ENCODE data around the gene PRODH2. TPM values are rescaled to one million over a fixed set of nuclear protein-coding genes. Genes with fewer than 3 reads are reported as not detected.

The PRODH2 gene
- total and polyA plus RNA-seq, 10 of the 15 experiments (the other 5 are each of a cell fraction or from before 2014, with no cell fraction given) = 0.07 TPM; not detected in 9

DNA sequence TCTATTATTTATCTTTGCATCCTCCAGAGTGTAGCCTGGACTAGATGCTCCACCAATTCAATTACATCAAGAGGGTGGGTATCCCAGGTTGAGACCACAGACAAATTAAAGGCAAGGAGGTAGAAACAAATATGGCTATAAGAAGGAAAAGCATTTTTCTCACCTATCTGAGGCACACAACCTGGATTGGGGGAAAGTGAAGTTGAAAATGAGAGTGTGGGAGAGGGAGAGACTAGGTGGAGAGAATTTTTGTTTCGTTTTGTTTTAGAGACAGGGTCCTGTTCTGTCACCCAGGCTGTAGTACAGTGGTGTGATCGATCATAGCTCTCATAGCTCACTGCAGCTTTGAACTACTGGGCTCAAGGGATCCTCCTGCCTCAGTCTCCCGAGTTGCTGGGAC is 5.8 kb upstream of the PRODH2 start:
- no peak for DNase-seq (ENCODE audit: low read depth, low spot score)
- H3K9me3 ChIP-seq (replicated peaks; ENCODE audit: control insufficient read depth, insufficient read depth, low read length) = no peaks in the 10 kb centered on the region
- 0 out of 4 replicates have a peak, but pooled peaks cover 0 to 3% of the 10 kb centered on the region in 2 experiments for H3K27me3 ChIP-seq (replicated peaks in 1 of 2; ENCODE audit: control insufficient read depth in 2 of 2, insufficient read depth in 2 of 2, low read length in 1 of 2)
- ATAC-seq = no peak
- H3K4me3 ChIP-seq = no peak overlapping the region
- no peaks in the 10 kb centered on the region for H3K79me2 ChIP-seq (ENCODE audit: control insufficient read depth, insufficient read depth, low read length)
- ChIA-PET RAD21 (ENCODE audit: unreplicated experiment) (interaction anchor here (2.0 kb wide), 1 partner anchor 126 kb away, joined by 6 read pairs; no protein-coding TSS in a partner anchor), SMC1A (ENCODE audit: uncharacterized antibody, unreplicated experiment) (no interaction called here), POLR2A (interaction anchor here (1.4 kb wide), 1 partner anchor 8 kb away, joined by 5 read pairs; no protein-coding TSS in a partner anchor), CTCF (no interaction called here)
- H3K36me3 ChIP-seq (ENCODE audit: control insufficient read depth in 2 of 2, insufficient read depth in 2 of 2, low read length in 1 of 2) = no peaks in the 10 kb centered on the region
- FAIRE-seq = no peak
- intact Hi-C loops (cut with micrococcal nuclease; ENCODE audit: unreplicated experiment) (loop anchor here (2.0 kb wide), 1 partner anchor 124 kb away; no protein-coding TSS in a partner anchor), in situ Hi-C loops (cut with MboI) (no loop called here)
- no peak overlapping the region for H2AFZ ChIP-seq (ENCODE audit: control insufficient read depth, low read depth, low read length)
- H4K20me1 ChIP-seq (ENCODE audit: control insufficient read depth, insufficient read depth) = no peaks in the 10 kb centered on the region
- H3K4me2 ChIP-seq (ENCODE audit: control insufficient read depth, insufficient read depth) = no peak overlapping the region
- WGBS (ENCODE audit: insufficient coverage, insufficient replicate concordance, low lambda C conversion rate, missing lambda C conversion rate) = 0% methylated on average over 3 of the region's 3 CpGs
- no TSS peak for BruUV-seq (replicated peaks)
- H3K27ac ChIP-seq (ENCODE audit: control insufficient read depth, insufficient read depth) = no peak overlapping the region
- H3K4me1 ChIP-seq (ENCODE audit: control insufficient read depth, insufficient read depth, low read length) = no peaks in the 10 kb centered on the region
- H3K9ac ChIP-seq (ENCODE audit: control insufficient read depth, insufficient read depth, low read length) = no peak overlapping the region
- TF ChIP-seq, protein P1, sequence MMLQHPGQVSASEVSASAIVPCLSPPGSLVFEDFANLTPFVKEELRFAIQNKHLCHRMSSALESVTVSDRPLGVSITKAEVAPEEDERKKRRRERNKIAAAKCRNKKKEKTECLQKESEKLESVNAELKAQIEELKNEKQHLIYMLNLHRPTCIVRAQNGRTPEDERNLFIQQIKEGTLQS (IDR thresholded peaks at IDR 0.05; ENCODE audit: borderline replicate concordance, extremely low read depth, low read depth, low read length) = no peak
- TF ChIP-seq TCF12 (IDR thresholded peaks at IDR 0.05; ENCODE audit: low read depth, low read length) (no peak), BRCA1 (IDR thresholded peaks at IDR 0.05; ENCODE audit: low read depth, low read length) (no peak), ETV6 (conservative IDR thresholded peaks at IDR 0.05 in 1 of 2, IDR thresholded peaks at IDR 0.05 in 1 of 2; ENCODE audit: borderline replicate concordance in 1 of 2, low read depth in 1 of 2) (no peak), POU2F2 (IDR thresholded peaks at IDR 0.05; ENCODE audit: borderline replicate concordance, low read depth, low read length) (no peak), WRNIP1 (IDR thresholded peaks at IDR 0.05; ENCODE audit: borderline replicate concordance, low read depth, low read length) (no peak), KLF5 (IDR thresholded peaks at IDR 0.05; ENCODE audit: partially characterized antibody) (no peak), MXI1 (IDR thresholded peaks at IDR 0.05; ENCODE audit: low read depth, low read length) (no peak), SMC3 (IDR thresholded peaks at IDR 0.05; ENCODE audit: borderline replicate concordance, low read length) (no peak), SPI1 (IDR thresholded peaks at IDR 0.05; ENCODE audit: borderline replicate concordance, insufficient read depth, low read depth, low read length) (no peak), YBX1 (IDR thresholded peaks at IDR 0.05) (no peak), SMAD5 (IDR thresholded peaks at IDR 0.05; ENCODE audit: low read depth) (no peak), MTA3 (IDR thresholded peaks at IDR 0.05; ENCODE audit: borderline replicate concordance, low read length) (no peak), NR2C1 (IDR thresholded peaks at IDR 0.05) (no peak), IKZF2 (IDR thresholded peaks at IDR 0.05) (no peak)
- TF ChIP-seq, protein P2, sequence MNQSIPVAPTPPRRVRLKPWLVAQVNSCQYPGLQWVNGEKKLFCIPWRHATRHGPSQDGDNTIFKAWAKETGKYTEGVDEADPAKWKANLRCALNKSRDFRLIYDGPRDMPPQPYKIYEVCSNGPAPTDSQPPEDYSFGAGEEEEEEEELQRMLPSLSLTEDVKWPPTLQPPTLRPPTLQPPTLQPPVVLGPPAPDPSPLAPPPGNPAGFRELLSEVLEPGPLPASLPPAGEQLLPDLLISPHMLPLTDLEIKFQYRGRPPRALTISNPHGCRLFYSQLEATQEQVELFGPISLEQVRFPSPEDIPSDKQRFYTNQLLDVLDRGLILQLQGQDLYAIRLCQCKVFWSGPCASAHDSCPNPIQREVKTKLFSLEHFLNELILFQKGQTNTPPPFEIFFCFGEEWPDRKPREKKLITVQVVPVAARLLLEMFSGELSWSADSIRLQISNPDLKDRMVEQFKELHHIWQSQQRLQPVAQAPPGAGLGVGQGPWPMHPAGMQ (IDR thresholded peaks at IDR 0.05; ENCODE audit: borderline replicate concordance) = no peak
- TF ChIP-seq, protein P3, sequence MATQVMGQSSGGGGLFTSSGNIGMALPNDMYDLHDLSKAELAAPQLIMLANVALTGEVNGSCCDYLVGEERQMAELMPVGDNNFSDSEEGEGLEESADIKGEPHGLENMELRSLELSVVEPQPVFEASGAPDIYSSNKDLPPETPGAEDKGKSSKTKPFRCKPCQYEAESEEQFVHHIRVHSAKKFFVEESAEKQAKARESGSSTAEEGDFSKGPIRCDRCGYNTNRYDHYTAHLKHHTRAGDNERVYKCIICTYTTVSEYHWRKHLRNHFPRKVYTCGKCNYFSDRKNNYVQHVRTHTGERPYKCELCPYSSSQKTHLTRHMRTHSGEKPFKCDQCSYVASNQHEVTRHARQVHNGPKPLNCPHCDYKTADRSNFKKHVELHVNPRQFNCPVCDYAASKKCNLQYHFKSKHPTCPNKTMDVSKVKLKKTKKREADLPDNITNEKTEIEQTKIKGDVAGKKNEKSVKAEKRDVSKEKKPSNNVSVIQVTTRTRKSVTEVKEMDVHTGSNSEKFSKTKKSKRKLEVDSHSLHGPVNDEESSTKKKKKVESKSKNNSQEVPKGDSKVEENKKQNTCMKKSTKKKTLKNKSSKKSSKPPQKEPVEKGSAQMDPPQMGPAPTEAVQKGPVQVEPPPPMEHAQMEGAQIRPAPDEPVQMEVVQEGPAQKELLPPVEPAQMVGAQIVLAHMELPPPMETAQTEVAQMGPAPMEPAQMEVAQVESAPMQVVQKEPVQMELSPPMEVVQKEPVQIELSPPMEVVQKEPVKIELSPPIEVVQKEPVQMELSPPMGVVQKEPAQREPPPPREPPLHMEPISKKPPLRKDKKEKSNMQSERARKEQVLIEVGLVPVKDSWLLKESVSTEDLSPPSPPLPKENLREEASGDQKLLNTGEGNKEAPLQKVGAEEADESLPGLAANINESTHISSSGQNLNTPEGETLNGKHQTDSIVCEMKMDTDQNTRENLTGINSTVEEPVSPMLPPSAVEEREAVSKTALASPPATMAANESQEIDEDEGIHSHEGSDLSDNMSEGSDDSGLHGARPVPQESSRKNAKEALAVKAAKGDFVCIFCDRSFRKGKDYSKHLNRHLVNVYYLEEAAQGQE (IDR thresholded peaks at IDR 0.05; ENCODE audit: low read depth, low read length) = no peak
- TF ChIP-seq, protein P4, sequence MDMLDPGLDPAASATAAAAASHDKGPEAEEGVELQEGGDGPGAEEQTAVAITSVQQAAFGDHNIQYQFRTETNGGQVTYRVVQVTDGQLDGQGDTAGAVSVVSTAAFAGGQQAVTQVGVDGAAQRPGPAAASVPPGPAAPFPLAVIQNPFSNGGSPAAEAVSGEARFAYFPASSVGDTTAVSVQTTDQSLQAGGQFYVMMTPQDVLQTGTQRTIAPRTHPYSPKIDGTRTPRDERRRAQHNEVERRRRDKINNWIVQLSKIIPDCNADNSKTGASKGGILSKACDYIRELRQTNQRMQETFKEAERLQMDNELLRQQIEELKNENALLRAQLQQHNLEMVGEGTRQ (IDR thresholded peaks at IDR 0.05; ENCODE audit: borderline replicate concordance, low read depth, low read length) = no peak
